GM12872 (cell line): ENCODE data around the gene TMEM270.

ENCODE experiments used
- CTCF ChIP-seq: IDR thresholded peaks from 3 replicates; pipeline ENCODE4 v1.5.1; 2011; ENCODE audit warnings: low read depth, mild to moderate bottlenecking, low read length, moderate library complexity; ENCODE audit not compliant: insufficient read depth

Gene TMEM270

GRCh38 chr7:73842067-73842976, 18.6 kb upstream of the TMEM270 start, which contains the start of gene METTL27:
Gene METTL27 (minus strand): TSS chr7:73842516. CDS start chr7:73842140, 376 bp downstream.
- no peak for TF ChIP-seq CTCF

- no peak for TF ChIP-seq CTCF
Observed at GRCh38 chr7:73844131-73844547, 16.8 kb upstream of the TMEM270 start.

GRCh38 chr7:73844848-73845460, 16.0 kb upstream of the TMEM270 start:
- TF ChIP-seq CTCF = no peak

- no peak for TF ChIP-seq CTCF
Observed at GRCh38 chr7:73847941-73848723, 12.8 kb upstream of the TMEM270 start.

GRCh38 chr7:73850781-73851207, 10.2 kb upstream of the TMEM270 start:
- no peak for TF ChIP-seq CTCF

GRCh38 chr7:73851410-73852338, 9.3 kb upstream of the TMEM270 start:
- no peak for TF ChIP-seq CTCF
